Uterus (tissue), 4 donors: Measurements from ENCODE around the gene STX12. TPM values are rescaled to one million over a fixed set of nuclear protein-coding genes. Genes with fewer than 3 reads are reported as not detected.

Source experiments
- DNase-seq, 2 donors: peaks; one replicate each; pipeline ENCODE4 v3.0.0-alpha.2; 2019 to 2020
- H3K27ac ChIP-seq, 2 donors: fragments of 200-600 bp; sonication (generic); 1 replicate in 1 of 2; 2 replicates in 1 of 2; pipeline ENCODE4 v1.5.1; 2016 to 2018
- H3K27me3 ChIP-seq, 2 donors: fragments of 200-600 bp; sonication (generic); one replicate each; pipeline ENCODE4 v1.5.1; 2018 to 2019; ENCODE audit warnings: control low read depth in 1 of 2
- H3K36me3 ChIP-seq, 2 donors: fragments of 200-600 bp; sonication (generic); one replicate each; pipeline ENCODE4 v1.5.1; 2019; ENCODE audit warnings: control low read depth in 1 of 2
- H3K4me1 ChIP-seq, 2 donors: fragments of 200-600 bp; sonication (generic); one replicate each; pipeline ENCODE4 v1.5.1; 2018 to 2019; ENCODE audit warnings: control low read depth in 1 of 2
- H3K4me3 ChIP-seq, 2 donors: fragments of 200-600 bp; sonication (generic); 1 replicate in 1 of 2; 2 replicates in 1 of 2; pipeline ENCODE4 v1.5.1; 2018 to 2019; ENCODE audit warnings: mild to moderate bottlenecking in 1 of 2
- H3K9me3 ChIP-seq, 2 donors: fragments of 200-600 bp; sonication (generic); one replicate each; pipeline ENCODE4 v1.5.1; 2019; ENCODE audit warnings: control low read depth in 1 of 2
- CTCF ChIP-seq, 4 experiments: fragments of 200-600 bp in 2 of 4; fragments of 450-650 bp in 2 of 4; sonication (generic) in 2 of 4; IDR thresholded peaks; one replicate each; pipeline ENCODE4 v1.5.1; 2016 to 2019; ENCODE audit warnings: antibody characterized with exemption in 4 of 4, mild to moderate bottlenecking in 2 of 4, moderate library complexity in 1 of 4
- POLR2A ChIP-seq, 2 donors: fragments of 450-650 bp; IDR thresholded peaks; one replicate each; pipeline ENCODE4 v1.6.1; 2016; ENCODE audit warnings: antibody characterized with exemption in 2 of 2, mild to moderate bottlenecking in 1 of 2, moderate library complexity in 1 of 2
- intact Hi-C: fragments of 100-400 bp; cut with DNase I; formaldehyde crosslinking; loops from one replicate; pipeline ENCODE4 v1.15.1; 2023; ENCODE audit warnings: low total_unique reads
- total RNA-seq, 4 donors: library from RNA; depleted of rRNA in 3 of 4; stranded (reverse); fragments of >200 nt in 3 of 4; gene quantifications; one replicate each; pipeline versions ENCODE4 v1.1.0 to v1.2.4, GENCODE V29; 2014 to 2023
- donor health status: DM: yes; HTN: yes; CAD: no.

The STX12 gene
- total RNA-seq: 10 to 100 TPM; 24.4 to 67.8 (median 56.2) TPM

DNA sequence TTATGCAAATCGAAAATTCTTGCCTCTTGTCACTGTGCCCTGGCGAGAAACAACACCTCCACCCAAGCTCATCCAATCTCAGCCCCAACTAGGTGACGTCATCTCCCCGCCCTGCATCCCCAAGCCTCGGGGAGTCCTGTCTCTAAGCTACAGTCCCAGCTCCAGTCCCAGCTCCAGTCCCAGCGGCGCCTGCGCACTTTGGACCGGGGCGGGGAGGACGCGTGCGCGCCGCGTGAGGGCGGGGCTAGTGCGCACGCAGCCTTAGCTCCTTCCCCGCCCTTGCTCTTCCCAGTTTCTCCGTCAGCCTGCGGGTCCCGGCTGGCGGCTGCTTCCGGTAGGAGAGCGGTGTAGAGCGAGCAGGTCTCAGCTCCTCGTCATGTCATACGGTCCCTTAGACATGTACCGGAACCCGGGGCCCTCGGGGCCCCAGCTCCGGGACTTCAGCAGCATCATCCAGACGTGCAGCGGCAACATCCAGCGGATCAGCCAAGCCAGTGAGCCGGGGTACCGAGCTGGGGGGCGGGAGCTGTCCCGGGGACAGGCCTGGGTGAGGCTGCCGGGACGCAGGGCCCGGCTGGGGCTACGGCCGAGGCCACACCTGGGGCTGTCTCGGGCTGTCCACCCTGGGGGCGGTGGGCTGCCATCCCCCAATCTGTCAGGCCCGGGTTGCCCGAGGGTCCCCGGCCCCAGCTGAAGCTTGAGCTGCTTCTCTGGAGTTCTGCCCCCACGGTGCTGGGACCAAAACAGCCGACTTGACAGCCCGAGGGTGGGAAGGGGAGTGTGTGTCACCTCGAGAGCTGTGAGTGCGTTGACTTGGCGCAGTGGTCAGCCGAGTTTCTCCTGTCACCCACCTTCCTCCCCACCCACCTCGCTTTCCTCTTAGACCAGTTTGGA is at the start of gene STX12:
Gene STX12, plus strand, starts transcription at position 288 of the 894 bp plus-strand sequence. Its CDS starts 89 bp downstream, at position 377.
- TF ChIP-seq POLR2A (IDR thresholded peaks at IDR 0.05) (peak; percentile 89 to 95), CTCF (IDR thresholded peaks at IDR 0.05) (peak in 1 of 4 experiments; percentile 11)
- Histone ChIP-seq H3K27me3 (no peaks in the 10 kb centered on the region), H3K4me1 (no peaks in the 10 kb centered on the region), H3K9me3 (no peaks in the 10 kb centered on the region), H3K27ac (peak within 1 kb of the TSS; percentile 87 to 94), H3K4me3 (peak within 1 kb of the TSS; percentile 84 to 94), H3K36me3 (no peaks in the 10 kb centered on the region)
- intact Hi-C loops: no loop called here
- peak; percentile 99 to 100 for DNase-seq

- DNase-seq: peak in 1 of 2 donors; percentile 30
- H3K27ac ChIP-seq: peak overlapping the region; percentile 47 to 76
- intact Hi-C loops: no loop called here
Observed at GRCh38 chr1:27724961-27725373, 48.1 kb upstream of the STX12 start.

DNA sequence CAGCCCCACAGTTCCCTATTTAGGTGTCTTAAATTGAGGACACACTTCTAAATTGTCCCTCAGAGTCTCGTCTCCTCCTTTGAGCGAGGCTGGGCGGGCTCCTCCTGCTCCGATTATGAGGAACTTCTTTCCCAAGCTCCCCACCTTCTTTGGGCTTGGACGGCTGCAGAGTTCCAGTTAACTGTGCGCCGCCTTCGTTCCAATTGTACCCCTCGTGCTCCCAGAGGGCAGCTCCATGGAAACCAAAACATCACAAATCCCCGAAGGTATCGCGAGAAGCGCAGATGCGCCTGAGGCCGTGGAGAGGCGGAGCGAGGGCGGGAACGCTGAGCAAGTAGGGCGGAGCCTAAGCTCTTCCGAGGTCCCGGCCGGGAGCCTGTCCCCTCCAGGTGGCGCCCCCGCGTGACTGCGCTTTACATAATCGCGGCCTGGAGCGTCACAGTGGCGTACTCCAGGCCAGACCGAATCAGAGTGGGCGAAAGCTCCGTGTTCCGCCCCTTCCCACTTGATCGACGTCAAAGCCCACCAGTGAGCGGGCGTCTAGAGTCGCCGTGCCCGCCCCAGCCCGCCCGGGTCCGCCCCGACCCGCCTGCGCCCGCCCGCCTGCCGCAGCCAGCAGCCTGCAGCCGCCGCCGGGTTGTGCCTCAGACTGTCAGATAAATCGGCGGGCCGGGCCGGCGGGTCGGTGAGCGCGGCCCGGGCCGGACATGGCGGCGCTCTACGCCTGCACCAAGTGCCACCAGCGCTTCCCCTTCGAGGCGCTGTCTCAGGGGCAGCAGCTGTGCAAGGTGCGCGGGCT is 47.4 kb upstream of the STX12 start, which contains the start of gene FAM76A:
Gene FAM76A, plus strand, starts transcription at position 588 of the 799 bp plus-strand sequence. Its CDS starts 120 bp downstream, at position 708.
- H3K27ac ChIP-seq: peak within 1 kb of the TSS; percentile 83 to 93
- TF ChIP-seq CTCF (IDR thresholded peaks at IDR 0.05) (peak; percentile 42 to 59 (median 51)), POLR2A (IDR thresholded peaks at IDR 0.05) (peak; percentile 79 to 81)
- intact Hi-C loops: no loop called here
- peaks cover 4 to 9% of the 10 kb centered on the region in 2 donors for H3K4me1 ChIP-seq
- H3K9me3 ChIP-seq: no peaks in the 10 kb centered on the region
- no peaks in the 10 kb centered on the region for H3K36me3 ChIP-seq
- H3K27me3 ChIP-seq: no peaks in the 10 kb centered on the region
- peak within 1 kb of the TSS; percentile 56 to 97 for H3K4me3 ChIP-seq
- peak; percentile 99 to 100 for DNase-seq

More at GRCh38 chr1:27724961-27725373, 48.1 kb upstream of the STX12 start:
- TF ChIP-seq CTCF (IDR thresholded peaks at IDR 0.05) (no peak), POLR2A (IDR thresholded peaks at IDR 0.05) (no peak)
- H3K36me3 ChIP-seq: no peaks in the 10 kb centered on the region
- no peaks in the 10 kb centered on the region for H3K9me3 ChIP-seq
- H3K27me3 ChIP-seq: no peaks in the 10 kb centered on the region
- peak overlapping the region; percentile 43 to 56 for H3K4me3 ChIP-seq
- H3K4me1 ChIP-seq: peaks cover 4 to 9% of the 10 kb centered on the region in 2 donors

DNA sequence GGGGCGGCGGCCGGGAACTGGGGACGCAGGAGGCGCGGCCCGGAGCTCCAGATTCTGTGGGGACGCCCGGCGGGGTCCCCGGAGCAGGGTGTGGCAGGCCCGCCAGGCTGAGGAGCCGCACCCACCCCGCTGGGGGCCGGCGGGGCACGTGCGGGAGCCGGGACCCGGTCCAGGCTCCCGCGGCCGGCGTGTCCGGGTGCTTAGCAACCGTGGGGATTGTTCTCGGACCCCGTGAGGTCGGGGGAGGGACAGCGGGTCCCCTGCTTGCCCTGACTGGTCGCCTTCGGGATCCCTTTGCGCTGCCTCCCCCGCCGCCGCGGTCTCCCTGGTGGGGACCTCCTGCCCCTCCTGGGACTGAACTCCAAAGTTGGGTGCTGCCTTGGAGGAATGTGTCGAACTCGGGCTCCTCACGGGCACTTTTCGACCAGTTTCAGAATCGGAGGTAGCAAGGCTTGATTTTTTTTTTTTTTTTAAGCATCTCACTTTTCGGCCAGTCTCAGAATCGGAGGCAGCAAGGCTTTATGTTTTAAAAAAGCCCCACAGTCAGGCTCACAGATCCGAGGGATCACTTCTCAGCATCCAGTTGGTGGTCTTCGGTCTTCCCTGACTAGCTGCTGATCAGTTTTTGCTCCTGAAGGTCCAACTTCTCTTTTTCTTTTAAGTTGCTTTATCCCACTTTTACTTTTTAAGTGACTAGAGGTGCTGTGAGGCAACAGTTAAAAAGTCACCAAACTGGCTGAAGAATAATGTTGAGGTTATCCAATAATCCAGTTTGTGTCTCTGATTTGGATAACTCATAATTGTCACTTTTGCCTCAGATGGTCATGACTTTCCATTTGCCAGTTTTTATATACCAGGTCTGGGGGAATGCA is 46.6 kb upstream of the STX12 start:
- TF ChIP-seq CTCF (IDR thresholded peaks at IDR 0.05) (no peak), POLR2A (IDR thresholded peaks at IDR 0.05) (no peak)
- no peaks in the 10 kb centered on the region for H3K36me3 ChIP-seq
- H3K27me3 ChIP-seq: no peaks in the 10 kb centered on the region
- no peaks in the 10 kb centered on the region for H3K9me3 ChIP-seq
- peaks cover 4 to 9% of the 10 kb centered on the region in 2 donors for H3K4me1 ChIP-seq
- intact Hi-C loops: no loop called here
- H3K27ac ChIP-seq: peak overlapping the region; percentile 83 to 93
- peak overlapping the region; percentile 56 to 97 for H3K4me3 ChIP-seq
- peak; percentile 45 to 51 for DNase-seq
